Measurements from ENCODE around the gene SLC17A1. TPM values are rescaled to one million over a fixed set of nuclear protein-coding genes. Genes with fewer than 3 reads are reported as not detected.

The SLC17A1 gene
- total RNA-seq, 1 experiment from 2014 or later, result not detected

DNA sequence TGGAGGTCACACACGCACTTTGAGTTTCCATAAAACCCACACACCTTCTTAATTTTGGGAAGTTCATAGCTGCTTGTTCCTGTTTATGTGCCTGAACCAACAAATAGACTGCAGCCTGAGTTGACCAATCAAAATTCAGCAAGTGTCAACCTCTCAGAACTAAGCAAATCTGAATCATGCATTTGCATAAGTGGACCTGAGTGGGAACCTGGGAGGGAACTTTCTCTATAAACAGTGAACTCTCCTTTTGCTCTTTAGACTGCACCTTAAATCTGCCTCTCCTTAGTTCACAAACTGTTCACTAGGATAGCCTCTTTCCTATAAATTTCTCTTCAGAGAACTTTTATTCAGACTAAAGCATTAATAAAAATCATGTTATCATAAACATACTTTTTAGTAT lies 37.9 kb downstream of the SLC17A1 start:
- CTCF ChIA-PET, result interaction anchor here (0.5 kb wide), 1 partner anchor 75 kb away, joined by 3 read pairs; no protein-coding TSS in a partner anchor
- intact Hi-C loops (cut with micrococcal nuclease; ENCODE audit: unreplicated experiment), result no loop called here
- no peak for DNase-seq (ENCODE audit: low spot score)
- peaks cover 3% of the 10 kb centered on the region for H3K27me3 ChIP-seq (replicated peaks; ENCODE audit: insufficient read depth, low read depth, low read length, poor library complexity)
- no peaks in the 10 kb centered on the region for H3K4me1 ChIP-seq (ENCODE audit: insufficient read depth, low read length, poor library complexity, severe bottlenecking)
- H3K4me3 ChIP-seq (ENCODE audit: low read depth, low read length, poor library complexity, severe bottlenecking), result no peak overlapping the region
- no peaks in the 10 kb centered on the region for H3K36me3 ChIP-seq (ENCODE audit: insufficient read depth, low read length, poor library complexity, severe bottlenecking)
- no peaks in the 10 kb centered on the region for H3K9me3 ChIP-seq (ENCODE audit: low read depth, low read length, poor library complexity, severe bottlenecking)
- POLR2A ChIA-PET (ENCODE audit: low non-redundant PET), result no interaction called here
- no peak overlapping the region for H3K27ac ChIP-seq (ENCODE audit: low read depth, low read length, poor library complexity, severe bottlenecking)
- TF ChIP-seq EZH2 (IDR thresholded peaks at IDR 0.05; ENCODE audit: borderline replicate concordance, low read depth, low read length, poor library complexity, severe bottlenecking), result no peak
- TF ChIP-seq, protein P1, sequence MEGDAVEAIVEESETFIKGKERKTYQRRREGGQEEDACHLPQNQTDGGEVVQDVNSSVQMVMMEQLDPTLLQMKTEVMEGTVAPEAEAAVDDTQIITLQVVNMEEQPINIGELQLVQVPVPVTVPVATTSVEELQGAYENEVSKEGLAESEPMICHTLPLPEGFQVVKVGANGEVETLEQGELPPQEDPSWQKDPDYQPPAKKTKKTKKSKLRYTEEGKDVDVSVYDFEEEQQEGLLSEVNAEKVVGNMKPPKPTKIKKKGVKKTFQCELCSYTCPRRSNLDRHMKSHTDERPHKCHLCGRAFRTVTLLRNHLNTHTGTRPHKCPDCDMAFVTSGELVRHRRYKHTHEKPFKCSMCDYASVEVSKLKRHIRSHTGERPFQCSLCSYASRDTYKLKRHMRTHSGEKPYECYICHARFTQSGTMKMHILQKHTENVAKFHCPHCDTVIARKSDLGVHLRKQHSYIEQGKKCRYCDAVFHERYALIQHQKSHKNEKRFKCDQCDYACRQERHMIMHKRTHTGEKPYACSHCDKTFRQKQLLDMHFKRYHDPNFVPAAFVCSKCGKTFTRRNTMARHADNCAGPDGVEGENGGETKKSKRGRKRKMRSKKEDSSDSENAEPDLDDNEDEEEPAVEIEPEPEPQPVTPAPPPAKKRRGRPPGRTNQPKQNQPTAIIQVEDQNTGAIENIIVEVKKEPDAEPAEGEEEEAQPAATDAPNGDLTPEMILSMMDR (conservative IDR thresholded peaks at IDR 0.05; ENCODE audit: low read depth, low read length), result no peak
- BruUV-seq (replicated peaks), result no TSS peak

DNA sequence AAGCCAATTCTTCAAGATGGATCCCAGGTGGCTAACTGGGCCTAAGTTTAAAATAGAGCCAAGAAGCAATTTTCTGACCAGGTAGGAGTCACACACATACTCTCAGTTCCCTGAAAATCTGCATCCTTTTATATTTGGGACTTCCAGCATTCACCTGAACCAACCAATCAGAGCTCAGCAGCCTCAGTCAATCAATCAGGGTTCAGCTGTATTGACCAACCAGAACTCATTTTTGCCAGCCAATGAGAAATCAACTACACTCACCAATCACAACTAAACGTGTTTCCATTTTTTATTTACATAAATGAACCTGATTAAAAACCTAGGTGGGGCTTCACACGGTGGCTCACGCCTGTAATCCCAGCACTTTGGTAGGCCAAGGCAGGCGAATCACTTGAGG lies 39.8 kb downstream of the SLC17A1 start:
- TF ChIP-seq, protein P1 (conservative IDR thresholded peaks at IDR 0.05; ENCODE audit: low read depth, low read length), result no peak
- TF ChIP-seq EZH2 (IDR thresholded peaks at IDR 0.05; ENCODE audit: borderline replicate concordance, low read depth, low read length, poor library complexity, severe bottlenecking), result no peak
- ChIA-PET CTCF (no interaction called here), POLR2A (ENCODE audit: low non-redundant PET) (no interaction called here)
- Histone ChIP-seq H3K27me3 (replicated peaks; ENCODE audit: insufficient read depth, low read depth, low read length, poor library complexity) (no peaks in the 10 kb centered on the region), H3K9me3 (ENCODE audit: low read depth, low read length, poor library complexity, severe bottlenecking) (no peaks in the 10 kb centered on the region), H3K4me3 (ENCODE audit: low read depth, low read length, poor library complexity, severe bottlenecking) (no peak overlapping the region), H3K4me1 (ENCODE audit: insufficient read depth, low read length, poor library complexity, severe bottlenecking) (no peaks in the 10 kb centered on the region), H3K27ac (ENCODE audit: low read depth, low read length, poor library complexity, severe bottlenecking) (no peak overlapping the region), H3K36me3 (ENCODE audit: insufficient read depth, low read length, poor library complexity, severe bottlenecking) (no peaks in the 10 kb centered on the region)
- DNase-seq (ENCODE audit: low spot score), result no peak
- intact Hi-C loops (cut with micrococcal nuclease; ENCODE audit: unreplicated experiment), result no loop called here
- no TSS peak for BruUV-seq (replicated peaks)

DNA sequence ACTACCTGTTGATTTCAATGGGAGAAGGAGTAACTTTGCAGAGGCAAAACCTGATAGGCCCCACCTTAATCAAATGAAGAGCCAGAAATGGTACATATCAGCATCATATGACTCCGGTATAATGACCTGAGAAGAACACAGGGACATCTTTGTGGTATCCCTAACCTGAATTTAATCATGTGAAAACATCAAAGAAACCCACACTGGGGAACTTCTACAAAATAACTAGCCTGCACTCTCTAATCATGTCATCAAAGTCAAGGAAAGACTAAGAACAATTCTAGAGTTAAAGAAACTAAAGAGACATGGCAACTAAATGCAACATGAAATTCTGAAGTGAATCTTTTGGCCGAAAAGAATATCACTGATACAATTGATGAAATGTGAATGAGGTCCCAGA lies 42.4 kb downstream of the SLC17A1 start:
- Histone ChIP-seq H3K4me1 (ENCODE audit: insufficient read depth, low read length, poor library complexity, severe bottlenecking) (no peaks in the 10 kb centered on the region), H3K27me3 (replicated peaks; ENCODE audit: insufficient read depth, low read depth, low read length, poor library complexity) (no peaks in the 10 kb centered on the region), H3K9me3 (ENCODE audit: low read depth, low read length, poor library complexity, severe bottlenecking) (no peaks in the 10 kb centered on the region), H3K27ac (ENCODE audit: low read depth, low read length, poor library complexity, severe bottlenecking) (no peak overlapping the region), H3K36me3 (ENCODE audit: insufficient read depth, low read length, poor library complexity, severe bottlenecking) (no peaks in the 10 kb centered on the region), H3K4me3 (ENCODE audit: low read depth, low read length, poor library complexity, severe bottlenecking) (no peak overlapping the region)
- intact Hi-C loops (cut with micrococcal nuclease; ENCODE audit: unreplicated experiment), result loop anchor here (2.0 to 5.0 kb wide), 2 partner anchors 103 to 213 kb away; no protein-coding TSS in a partner anchor
- no peak for DNase-seq (ENCODE audit: low spot score)
- TF ChIP-seq, protein P1 (conservative IDR thresholded peaks at IDR 0.05; ENCODE audit: low read depth, low read length), result no peak
- no peak for TF ChIP-seq EZH2 (IDR thresholded peaks at IDR 0.05; ENCODE audit: borderline replicate concordance, low read depth, low read length, poor library complexity, severe bottlenecking)
- ChIA-PET POLR2A (ENCODE audit: low non-redundant PET) (no interaction called here), CTCF (no interaction called here)
- no TSS peak for BruUV-seq (replicated peaks)
